SK-N-MC (cell line): ENCODE results near the gene LRIG1.

Source experiments
- EZH2 ChIP-seq: fragments of 200-600 bp; sonication (generic); IDR thresholded peaks from one replicate; pipeline ENCODE4 v1.6.1; 2017; ENCODE audit warnings: antibody characterized with exemption
- POLR2AphosphoS5 ChIP-seq: IDR thresholded peaks from 2 replicates; pipeline ENCODE4 v1.6.1; 2012; ENCODE audit warnings: mild to moderate bottlenecking, low read depth, low read length, borderline replicate concordance

DNA sequence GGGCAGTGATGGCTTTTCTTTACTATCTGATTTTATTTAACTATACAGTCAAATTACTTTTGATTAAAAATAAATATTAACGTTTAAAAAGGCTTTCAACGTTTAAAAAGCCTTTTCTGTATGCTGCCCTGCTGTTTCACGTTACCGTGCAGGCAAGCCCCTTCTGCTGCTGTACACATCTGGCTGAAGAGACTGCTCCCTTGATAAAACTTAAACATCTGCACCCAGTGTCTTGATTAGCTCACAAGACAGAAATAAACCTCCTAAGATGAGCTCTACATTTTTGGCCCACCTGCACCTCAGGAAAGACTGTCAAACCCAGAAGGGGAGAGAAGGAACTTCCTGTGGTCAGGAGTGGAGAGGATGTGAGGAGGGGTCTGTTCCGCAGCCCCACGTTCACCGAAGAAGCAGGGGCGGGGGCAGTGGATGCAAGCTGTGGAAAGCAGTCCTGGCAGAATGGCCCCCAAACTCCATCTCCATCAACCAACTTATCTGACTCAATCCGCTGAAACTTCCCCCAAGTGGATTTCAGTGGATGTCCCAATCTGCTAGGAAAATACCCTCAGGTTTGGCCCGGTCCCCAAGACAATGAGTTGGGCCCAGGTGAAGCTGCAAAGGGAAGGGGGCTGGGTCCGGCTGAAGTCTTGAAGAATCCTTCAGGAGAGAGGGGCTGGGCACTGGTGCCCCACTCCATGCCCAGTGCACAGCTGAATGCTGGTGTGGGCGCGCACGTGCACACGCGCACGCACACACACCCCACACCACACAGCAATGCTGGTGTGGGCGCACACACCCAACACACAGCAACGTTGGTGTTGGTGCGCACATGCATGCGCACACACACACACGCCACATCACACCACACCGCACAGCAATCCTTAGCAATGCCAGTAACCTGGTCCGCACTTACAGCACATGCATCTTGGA is 88.6 kb downstream of the LRIG1 start:
- no peak for TF ChIP-seq EZH2
- no peak for TF ChIP-seq POLR2AphosphoS5
